GM03348 (cell line): ENCODE measurements around the gene FNDC3A.

Source experiments
- DNase-seq: peaks from one replicate; pipeline ENCODE4 v3.0.0; 2012; ENCODE audit warnings: low spot score

The FNDC3A gene

GRCh38 chr13:48975856-48976575 is at the start of gene FNDC3A:
Gene FNDC3A, plus strand, starts transcription at chr13:48975912. Its CDS starts 30,279 bp downstream, at chr13:49006191.
- DNase-seq: peak; percentile 95

- no peak for DNase-seq
Measured at GRCh38 chr13:48928757-48929430, 46.8 kb upstream of the FNDC3A start.

GRCh38 chr13:48930918-48931317 is 44.8 kb upstream of the FNDC3A start:
- no peak for DNase-seq

GRCh38 chr13:48938308-48938943 is 37.3 kb upstream of the FNDC3A start:
- DNase-seq: no peak

DNA sequence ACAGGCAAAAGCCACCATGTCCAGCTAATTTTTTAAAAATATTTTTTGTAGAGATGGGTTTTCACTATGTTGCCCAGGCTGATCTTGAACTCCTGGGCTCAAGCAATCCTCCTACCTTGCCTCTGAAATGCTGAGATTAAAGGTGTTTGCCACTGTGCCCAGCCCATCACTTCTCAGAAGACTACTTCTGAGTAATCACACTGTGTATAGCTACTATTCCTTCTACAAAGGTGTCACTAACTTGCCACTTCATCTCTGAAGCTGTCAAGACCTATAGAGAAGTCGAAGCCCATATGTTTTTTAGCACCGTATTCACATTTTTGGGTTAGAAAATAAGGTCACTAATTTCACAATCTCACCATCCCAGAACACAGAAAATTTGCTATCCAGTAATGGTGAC is 36.0 kb upstream of the FNDC3A start:
- DNase-seq: no peak

DNA sequence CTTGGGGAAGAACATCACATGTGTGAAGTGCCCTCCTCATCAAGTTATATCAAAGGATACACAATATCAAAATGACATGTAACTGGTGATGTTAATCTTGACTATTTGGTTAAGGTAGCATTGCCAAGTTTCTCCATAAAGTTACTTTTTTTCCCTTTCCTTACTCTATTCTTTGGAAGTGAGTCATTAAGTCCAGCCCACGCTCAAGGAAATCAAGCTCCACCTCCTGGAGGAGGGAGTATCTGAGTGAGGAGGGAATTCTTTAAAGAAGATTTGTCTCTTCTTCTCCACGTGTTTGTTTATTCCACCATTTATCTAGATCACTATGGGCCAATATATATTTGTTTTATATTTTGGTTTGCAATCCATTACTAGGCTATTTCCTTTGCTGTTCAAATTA is 33.6 kb upstream of the FNDC3A start:
- DNase-seq: peak; percentile 27

- DNase-seq: no peak
Measured at GRCh38 chr13:48944221-48944620, 31.5 kb upstream of the FNDC3A start.

GRCh38 chr13:48945626-48946025 is 30.1 kb upstream of the FNDC3A start:
- no peak for DNase-seq

DNA sequence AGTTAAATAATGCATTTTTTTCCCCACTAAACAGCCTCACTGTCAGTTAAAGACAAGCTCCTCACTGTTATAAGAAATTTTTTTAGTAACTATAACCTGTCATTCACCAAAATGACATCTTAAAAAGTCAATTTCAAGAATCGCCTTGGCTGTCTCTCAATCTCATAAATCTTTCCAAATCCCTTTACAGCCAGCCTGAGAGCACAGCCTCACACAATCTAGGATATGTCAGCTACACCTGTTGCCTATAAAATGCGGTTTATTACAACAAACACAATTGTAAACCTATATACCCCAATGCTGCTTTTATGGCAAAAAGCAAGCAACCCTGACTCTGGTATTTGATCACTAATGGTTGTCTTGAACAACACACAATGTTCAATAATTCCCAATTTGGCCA is 29.5 kb upstream of the FNDC3A start:
- DNase-seq: no peak

GRCh38 chr13:48949566-48950500 is 25.9 kb upstream of the FNDC3A start:
- DNase-seq: no peak

DNA sequence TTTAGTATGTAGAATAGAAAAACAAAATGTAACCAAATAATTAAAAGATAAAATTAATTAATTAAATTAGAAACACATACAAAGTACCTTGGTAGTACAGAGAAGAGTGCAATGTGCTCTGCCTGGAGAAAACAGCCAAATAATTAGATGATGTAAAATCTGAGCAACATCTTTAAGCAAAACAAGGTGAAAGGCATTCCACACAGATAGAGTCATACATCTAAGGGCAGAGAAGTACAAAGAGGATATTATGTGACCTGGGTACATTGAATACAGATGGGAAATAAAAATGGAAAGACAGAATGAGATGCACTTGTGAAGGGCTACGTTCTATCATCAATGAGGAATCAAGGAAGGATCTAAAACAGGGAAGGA is 25.2 kb upstream of the FNDC3A start:
- peak; percentile 6 for DNase-seq

DNA sequence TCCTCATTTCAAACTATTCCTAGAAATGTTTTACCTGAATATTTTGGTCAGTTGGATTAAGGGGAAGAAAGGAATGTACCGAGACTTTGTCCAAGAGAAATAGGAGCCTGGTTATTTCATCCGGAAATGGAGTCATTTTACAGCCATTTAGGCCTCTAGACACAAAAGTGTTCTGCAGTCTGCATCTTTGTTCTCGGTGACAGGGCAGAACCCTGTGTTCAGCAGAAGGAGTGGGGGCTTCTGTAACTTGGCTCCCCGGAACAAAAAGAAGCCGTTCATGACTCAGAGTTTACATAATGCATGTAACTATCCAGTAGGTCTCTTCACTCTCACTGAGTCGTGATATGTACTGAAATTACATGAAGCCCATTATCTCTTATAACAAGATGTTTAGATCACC is 21.6 kb upstream of the FNDC3A start:
- DNase-seq: no peak

DNA sequence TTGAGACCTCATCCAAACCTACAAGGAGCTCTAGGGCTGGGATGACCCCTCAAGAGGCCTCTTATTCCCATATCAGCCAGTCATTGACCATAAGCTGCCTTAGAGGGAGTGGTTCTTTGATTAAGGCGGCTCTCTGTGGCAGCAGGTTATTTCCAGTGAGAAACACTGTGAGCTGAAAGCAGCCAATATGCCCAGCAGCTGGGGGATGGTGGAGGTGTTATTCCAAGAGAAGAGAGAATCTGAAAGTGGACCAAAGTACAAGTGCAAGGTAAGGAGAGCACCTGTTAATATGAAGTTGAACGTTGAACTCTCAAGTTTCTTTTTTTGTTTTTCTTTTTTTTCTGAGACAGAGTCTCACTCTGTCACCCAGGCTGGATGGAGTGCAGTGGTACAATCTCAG is 20.2 kb upstream of the FNDC3A start:
- DNase-seq: no peak

- no peak for DNase-seq
Measured at GRCh38 chr13:48961379-48961778, 14.3 kb upstream of the FNDC3A start.

GRCh38 chr13:48962281-48962680 is 13.4 kb upstream of the FNDC3A start:
- no peak for DNase-seq

DNA sequence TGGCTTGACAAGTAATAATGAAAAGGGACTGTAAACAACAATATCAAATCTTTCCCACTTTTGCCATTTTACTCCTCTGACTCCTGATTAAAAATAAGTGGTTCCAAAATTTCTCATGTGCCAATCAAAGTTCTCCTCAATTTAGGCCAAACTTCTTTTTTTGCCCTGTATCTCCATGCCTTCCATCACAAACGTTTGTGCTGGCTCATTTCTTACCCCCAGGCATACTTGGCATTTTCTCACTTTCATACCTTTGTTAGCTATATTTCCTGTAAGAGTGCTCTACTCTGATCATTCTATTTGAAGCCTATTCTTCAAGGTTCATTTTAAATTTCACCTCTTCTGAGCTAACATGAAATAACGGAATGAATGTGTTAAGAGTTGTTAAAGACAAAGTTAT is 10.0 kb upstream of the FNDC3A start:
- no peak for DNase-seq

- DNase-seq: no peak
Measured at GRCh38 chr13:48969685-48970084, 6.0 kb upstream of the FNDC3A start.

GRCh38 chr13:48973845-48974431 is 1.8 kb upstream of the FNDC3A start:
- DNase-seq: no peak

GRCh38 chr13:48975101-48975855 is 434 bp upstream of the FNDC3A start:
- peak; percentile 12 for DNase-seq

- DNase-seq: no peak
Measured at GRCh38 chr13:48976576-48977285, 1.0 kb downstream of the FNDC3A start.

- no peak for DNase-seq
Measured at GRCh38 chr13:48977286-48977625, 1.5 kb downstream of the FNDC3A start.
